GM12878 (cell line): Measurements from ENCODE around the gene ERN1. TPM values are rescaled to one million over a fixed set of nuclear protein-coding genes. Genes with fewer than 3 reads are reported as not detected.

Source experiments
- ATAC-seq: fragments of 200-7000 bp; cut with Tn5 transposase; 3 replicates; pipeline ENCODE4 v1.9.1; 2020; ENCODE audit warnings: mild to moderate bottlenecking, moderate library complexity
- BruUV-seq: library from RNA; stranded (reverse); fragments of 400-500 nt; replicated peaks from 2 replicates; lab custom pipeline; 2021; lab: Mats Ljungman, UMichigan
- CTCF ChIA-PET: fragments of 300-600 bp; sonication (Branson Sonifier 250); formaldehyde crosslinking; extraction: SDS; loops from one replicate; lab custom pipeline; 2021; ENCODE audit warnings: inconsistent platforms; lab: Yijun Ruan, JAX
- POLR2A ChIA-PET: fragments of 350-600 bp; formaldehyde crosslinking; extraction: SDS; loops from one replicate; lab custom pipeline; 2021; ENCODE audit warnings: inconsistent platforms; lab: Charles Lee
- RAD21 ChIA-PET: fragments of 300-600 bp; sonication (Branson Sonifier 250); formaldehyde crosslinking; loops from one replicate; lab custom pipeline; 2023; ENCODE audit warnings: antibody characterized with exemption; ENCODE audit not compliant: unreplicated experiment; lab: Charles Lee
- SMC1A ChIA-PET: fragments of 300-600 bp; sonication (Branson Sonifier 250); formaldehyde crosslinking; loops from one replicate; lab custom pipeline; 2023; ENCODE audit not compliant: unreplicated experiment, uncharacterized antibody; lab: Charles Lee
- DNase-seq: peaks from one replicate; pipeline ENCODE4 v3.0.0-alpha.2; 2011; ENCODE audit warnings: low read depth, low spot score
- FAIRE-seq: peaks from 3 replicates; lab custom pipeline; 2011; peaks lifted over from hg19 to GRCh38; lab: Jason Lieb, UNC
- H2AFZ ChIP-seq: 2 replicates; pipeline ENCODE4 v1.6.0; 2011; ENCODE audit warnings: low read depth, low read length, control low read depth; ENCODE audit not compliant: control insufficient read depth
- H3K27ac ChIP-seq: 2 replicates; pipeline ENCODE4 v1.5.1; 2011; ENCODE audit warnings: control low read depth; ENCODE audit not compliant: control insufficient read depth, insufficient read depth
- H3K27me3 ChIP-seq, 2 experiments: replicated peaks in 1 of 2; 2 replicates each; pipeline versions ENCODE4 v1.6.0 to v1.6.1; 2011; ENCODE audit warnings: low read length in 1 of 2; ENCODE audit not compliant: control insufficient read depth in 2 of 2, insufficient read depth in 2 of 2
- H3K36me3 ChIP-seq, 2 experiments: 2 replicates each; pipeline ENCODE4 v1.5.1; 2011; ENCODE audit warnings: low read length in 1 of 2; ENCODE audit not compliant: control insufficient read depth in 2 of 2, insufficient read depth in 2 of 2
- H3K4me1 ChIP-seq: 2 replicates; pipeline ENCODE4 v1.6.1; 2011; ENCODE audit warnings: mild to moderate bottlenecking, low read length, moderate library complexity, mixed read lengths; ENCODE audit not compliant: control insufficient read depth, insufficient read depth
- H3K4me2 ChIP-seq: 2 replicates; pipeline ENCODE4 v1.6.0; 2011; ENCODE audit warnings: control low read depth; ENCODE audit not compliant: control insufficient read depth, insufficient read depth
- H3K4me3 ChIP-seq: fragments of 200-600 bp; sonication (generic); 2 replicates; pipeline ENCODE4 v1.5.1; 2016
- H3K79me2 ChIP-seq: 2 replicates; pipeline ENCODE4 v1.6.0; 2011; ENCODE audit warnings: low read length; ENCODE audit not compliant: control insufficient read depth, insufficient read depth
- H3K9ac ChIP-seq: 2 replicates; pipeline ENCODE4 v1.8.0; 2011; ENCODE audit warnings: low read length, control low read depth, mixed read lengths; ENCODE audit not compliant: control insufficient read depth, insufficient read depth
- H3K9me3 ChIP-seq: replicated peaks from 3 replicates; pipeline ENCODE4 v1.5.1; 2011; ENCODE audit warnings: mild to moderate bottlenecking, low read length; ENCODE audit not compliant: control insufficient read depth, insufficient read depth
- H4K20me1 ChIP-seq: 2 replicates; pipeline ENCODE4 v1.6.0; 2011; ENCODE audit not compliant: control insufficient read depth, insufficient read depth
- BMI1 ChIP-seq: fragments of 450-650 bp; IDR thresholded peaks from 2 replicates; pipeline ENCODE4 v1.6.1; 2016; ENCODE audit warnings: mild to moderate bottlenecking, moderate library complexity, borderline replicate concordance
- EED ChIP-seq: sonication (generic); IDR thresholded peaks from 2 replicates; pipeline ENCODE4 v1.6.1; 2016; ENCODE audit warnings: antibody characterized with exemption, low read depth
- IKZF1 ChIP-seq: fragments of 450-650 bp; conservative IDR thresholded peaks from 2 replicates; pipeline ENCODE4 v1.6.1; 2017; ENCODE audit warnings: antibody characterized with exemption, mild to moderate bottlenecking
- IKZF2 ChIP-seq, 2 experiments: fragments of 450-650 bp; IDR thresholded peaks; 2 replicates each; pipeline ENCODE4 v1.6.1; 2017; ENCODE audit warnings: mild to moderate bottlenecking in 2 of 2, moderate library complexity in 2 of 2
- NFYA ChIP-seq: IDR thresholded peaks from 2 replicates; pipeline ENCODE4 v1.6.1; 2011; ENCODE audit warnings: low read depth, mild to moderate bottlenecking, low read length, improper control_type of control experiment, borderline replicate concordance
- PAX5 ChIP-seq: IDR thresholded peaks from 2 replicates; pipeline ENCODE4 v1.6.1; 2011; ENCODE audit warnings: low read depth, low read length, borderline replicate concordance
- SP1 ChIP-seq: IDR thresholded peaks from one replicate; pipeline ENCODE4 v1.6.1; 2011; ENCODE audit warnings: low read depth, low read length
- SUZ12 ChIP-seq: fragments of 200-600 bp; sonication (generic); IDR thresholded peaks from one replicate; pipeline ENCODE4 v1.6.1; 2018; ENCODE audit warnings: antibody characterized with exemption, mild to moderate bottlenecking; ENCODE audit not compliant: unreplicated experiment
- ZNF274 ChIP-seq: IDR thresholded peaks from one replicate; pipeline ENCODE4 v1.8.0; 2011; ENCODE audit not compliant: insufficient read length, insufficient read depth
- WGBS: methylation state at CpG from one replicate; pipeline ENCODE4 v1.1.6; 2016; ENCODE audit warnings: low lambda C conversion rate; ENCODE audit not compliant: insufficient replicate concordance, insufficient coverage; ENCODE audit errors: missing lambda C conversion rate; 5-methylcytosine and 5-hydroxymethylcytosine counted together
- in situ Hi-C: fragments of 300-500 bp; cut with MboI; formaldehyde crosslinking; loops from 9 replicates; pipeline ENCODE4 v1.14.3; 2018; ENCODE audit warnings: mixed read lengths
- intact Hi-C: fragments of 100-400 bp; cut with micrococcal nuclease; formaldehyde crosslinking; loops from one replicate; pipeline ENCODE4 v1.14.2; 2022; ENCODE audit not compliant: unreplicated experiment
- polyA plus RNA-seq, 11 experiments: library from polyadenylated mRNA; depleted of rRNA in 4 of 11; unstranded in 6 of 11; stranded (reverse) in 5 of 11; fragments of >200 nt; fragmentation: Nextera tagmentation in 4 of 11; fragmentation: Illumina TruSeq in 1 of 11; extraction: Ambion mirVana in 4 of 11; extraction: Trizol in 1 of 11; gene quantifications; 1 replicate in 1 of 11; 2 replicates in 10 of 11; pipeline versions ENCODE4 v1.2.1 to v1.2.3, GENCODE V29; 2011 to 2016; ENCODE audit warnings: inconsistent platforms in 2 of 11, missing spikeins in 2 of 11, low read depth in 1 of 11
- total RNA-seq, 4 experiments: library from RNA; depleted of rRNA in 3 of 4; stranded (reverse); fragments of >200 nt in 3 of 4; fragmentation: Illumina TruSeq in 1 of 4; extraction: Trizol in 1 of 4; gene quantifications; 2 replicates each; pipeline versions ENCODE4 v1.2.1 to v1.2.3, GENCODE V29; 2013 to 2021
- TF ChIP-seq, protein P1 (sequence below): fragments of 450-650 bp; IDR thresholded peaks from 2 replicates; pipeline ENCODE4 v1.6.1; 2016; ENCODE audit warnings: mild to moderate bottlenecking
- TF ChIP-seq, protein P2 (sequence below): fragments of 450-650 bp; conservative IDR thresholded peaks from 2 replicates; pipeline ENCODE4 v1.6.1; 2017; ENCODE audit warnings: mild to moderate bottlenecking, moderate library complexity
- TF ChIP-seq, protein P3 (sequence below): fragments of 450-650 bp; IDR thresholded peaks from 2 replicates; pipeline ENCODE4 v1.6.1; 2018; ENCODE audit warnings: borderline replicate concordance, mild to moderate bottlenecking; ENCODE audit not compliant: partially characterized antibody
- TF ChIP-seq, protein P4 (sequence below): IDR thresholded peaks from 2 replicates; pipeline ENCODE4 v1.6.1; 2011; ENCODE audit warnings: low read depth, mild to moderate bottlenecking, low read length, moderate library complexity, borderline replicate concordance; ENCODE audit errors: extremely low read depth

Gene ERN1
- total and polyA plus RNA-seq, 10 of the 15 experiments (the other 5 are each of a cell fraction or from before 2014, with no cell fraction given): 2.6 to 19.2 (median 7.6) TPM

DNA sequence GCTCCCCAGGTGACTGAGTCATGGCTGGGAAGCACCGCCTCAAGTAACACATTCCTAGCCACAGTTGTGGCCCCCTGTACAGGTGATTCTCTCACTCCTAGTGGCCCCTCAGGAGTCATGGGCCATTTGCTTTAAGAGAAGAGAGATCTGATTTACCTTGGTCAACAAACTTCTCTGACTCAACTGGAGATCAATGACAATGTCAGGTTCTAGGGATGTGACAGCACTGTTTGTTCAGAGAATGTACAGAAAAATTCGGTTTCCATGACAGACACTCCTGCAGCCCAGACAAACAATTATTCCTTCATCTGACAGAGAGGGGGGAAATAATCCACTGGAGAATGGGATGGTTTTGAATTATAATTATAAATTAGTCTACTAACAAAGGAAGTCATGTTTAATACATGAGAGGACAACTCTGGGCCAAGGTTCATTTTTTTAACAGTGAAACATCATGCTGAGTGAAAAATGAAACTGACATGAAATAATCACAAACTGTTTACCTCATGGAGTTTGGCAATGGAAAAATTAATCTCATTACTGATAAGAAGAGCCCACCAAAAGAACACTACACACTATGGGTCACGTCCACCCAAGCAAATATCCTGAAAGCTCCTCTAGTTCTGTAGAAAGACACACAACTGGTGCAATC, 9.7 kb downstream of the ERN1 start:
- Histone ChIP-seq H2AFZ (no peak overlapping the region), H3K9ac (peak overlapping the region; percentile 68), H3K9me3 (no peaks in the 10 kb centered on the region; the same call in 1 of the 3 replicates), H3K4me3 (peak overlapping the region; percentile 63), H3K36me3 (no peaks in the 10 kb centered on the region; a peak in 1 of 4 replicates), H3K27ac (peak overlapping the region; percentile 96), H3K27me3 (no peaks in the 10 kb centered on the region), H4K20me1 (no peaks in the 10 kb centered on the region), H3K79me2 (peaks cover 43% of the 10 kb centered on the region), H3K4me2 (peak overlapping the region; percentile 96), H3K4me1 (peaks cover 30% of the 10 kb centered on the region)
- ChIA-PET RAD21 (interaction anchor here (0.6 to 3.9 kb wide), 11 partner anchors 10 to 95 kb away, joined by 5 to 30 read pairs (median 10); partner anchors contain the start of gene ERN1), SMC1A (interaction anchor here (0.9 to 5.6 kb wide), 16 partner anchors 8 to 96 kb away, joined by 3 to 60 read pairs (median 9); partner anchors contain the start of gene ERN1), POLR2A (interaction anchor here (0.6 to 5.6 kb wide), 9 partner anchors 8 to 463 kb away, joined by 3 to 73 read pairs (median 5); partner anchors contain the start of genes ERN1 and ICAM2), CTCF (interaction anchor here (0.9 to 6.5 kb wide), 11 partner anchors 8 to 201 kb away, joined by 3 to 82 read pairs (median 4); partner anchors contain the start of gene ERN1)
- in situ Hi-C loops: no loop called here
- ATAC-seq (peak; percentile 29), DNase-seq (no peak), FAIRE-seq (no peak)
- intact Hi-C loops: no loop called here
- TF ChIP-seq, protein P1, sequence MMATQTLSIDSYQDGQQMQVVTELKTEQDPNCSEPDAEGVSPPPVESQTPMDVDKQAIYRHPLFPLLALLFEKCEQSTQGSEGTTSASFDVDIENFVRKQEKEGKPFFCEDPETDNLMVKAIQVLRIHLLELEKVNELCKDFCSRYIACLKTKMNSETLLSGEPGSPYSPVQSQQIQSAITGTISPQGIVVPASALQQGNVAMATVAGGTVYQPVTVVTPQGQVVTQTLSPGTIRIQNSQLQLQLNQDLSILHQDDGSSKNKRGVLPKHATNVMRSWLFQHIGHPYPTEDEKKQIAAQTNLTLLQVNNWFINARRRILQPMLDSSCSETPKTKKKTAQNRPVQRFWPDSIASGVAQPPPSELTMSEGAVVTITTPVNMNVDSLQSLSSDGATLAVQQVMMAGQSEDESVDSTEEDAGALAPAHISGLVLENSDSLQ: no peak
- TF ChIP-seq, protein P2, sequence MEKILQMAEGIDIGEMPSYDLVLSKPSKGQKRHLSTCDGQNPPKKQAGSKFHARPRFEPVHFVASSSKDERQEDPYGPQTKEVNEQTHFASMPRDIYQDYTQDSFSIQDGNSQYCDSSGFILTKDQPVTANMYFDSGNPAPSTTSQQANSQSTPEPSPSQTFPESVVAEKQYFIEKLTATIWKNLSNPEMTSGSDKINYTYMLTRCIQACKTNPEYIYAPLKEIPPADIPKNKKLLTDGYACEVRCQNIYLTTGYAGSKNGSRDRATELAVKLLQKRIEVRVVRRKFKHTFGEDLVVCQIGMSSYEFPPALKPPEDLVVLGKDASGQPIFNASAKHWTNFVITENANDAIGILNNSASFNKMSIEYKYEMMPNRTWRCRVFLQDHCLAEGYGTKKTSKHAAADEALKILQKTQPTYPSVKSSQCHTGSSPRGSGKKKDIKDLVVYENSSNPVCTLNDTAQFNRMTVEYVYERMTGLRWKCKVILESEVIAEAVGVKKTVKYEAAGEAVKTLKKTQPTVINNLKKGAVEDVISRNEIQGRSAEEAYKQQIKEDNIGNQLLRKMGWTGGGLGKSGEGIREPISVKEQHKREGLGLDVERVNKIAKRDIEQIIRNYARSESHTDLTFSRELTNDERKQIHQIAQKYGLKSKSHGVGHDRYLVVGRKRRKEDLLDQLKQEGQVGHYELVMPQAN: no peak
- TF ChIP-seq IKZF1: no peak
- TF ChIP-seq SUZ12: no peak
- no peak for TF ChIP-seq NFYA
- no peak for TF ChIP-seq BMI1
- TF ChIP-seq SP1: no peak
- no peak for TF ChIP-seq IKZF2 (IDR thresholded peaks at IDR 0.05)
- TF ChIP-seq, protein P3, sequence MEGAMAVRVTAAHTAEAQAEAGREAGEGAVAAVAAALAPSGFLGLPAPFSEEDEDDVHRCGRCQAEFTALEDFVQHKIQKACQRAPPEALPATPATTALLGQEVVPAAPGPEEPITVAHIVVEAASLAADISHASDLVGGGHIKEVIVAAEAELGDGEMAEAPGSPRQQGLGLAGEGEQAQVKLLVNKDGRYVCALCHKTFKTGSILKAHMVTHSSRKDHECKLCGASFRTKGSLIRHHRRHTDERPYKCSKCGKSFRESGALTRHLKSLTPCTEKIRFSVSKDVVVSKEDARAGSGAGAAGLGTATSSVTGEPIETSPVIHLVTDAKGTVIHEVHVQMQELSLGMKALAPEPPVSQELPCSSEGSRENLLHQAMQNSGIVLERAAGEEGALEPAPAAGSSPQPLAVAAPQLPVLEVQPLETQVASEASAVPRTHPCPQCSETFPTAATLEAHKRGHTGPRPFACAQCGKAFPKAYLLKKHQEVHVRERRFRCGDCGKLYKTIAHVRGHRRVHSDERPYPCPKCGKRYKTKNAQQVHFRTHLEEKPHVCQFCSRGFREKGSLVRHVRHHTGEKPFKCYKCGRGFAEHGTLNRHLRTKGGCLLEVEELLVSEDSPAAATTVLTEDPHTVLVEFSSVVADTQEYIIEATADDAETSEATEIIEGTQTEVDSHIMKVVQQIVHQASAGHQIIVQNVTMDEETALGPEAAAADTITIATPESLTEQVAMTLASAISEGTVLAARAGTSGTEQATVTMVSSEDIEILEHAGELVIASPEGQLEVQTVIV: no peak
- no peak for TF ChIP-seq EED
- TF ChIP-seq PAX5: no peak
- TF ChIP-seq, protein P4, sequence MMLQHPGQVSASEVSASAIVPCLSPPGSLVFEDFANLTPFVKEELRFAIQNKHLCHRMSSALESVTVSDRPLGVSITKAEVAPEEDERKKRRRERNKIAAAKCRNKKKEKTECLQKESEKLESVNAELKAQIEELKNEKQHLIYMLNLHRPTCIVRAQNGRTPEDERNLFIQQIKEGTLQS: no peak
- no peak for TF ChIP-seq ZNF274
- BruUV-seq: no TSS peak
- WGBS: 38% methylated on average over 3 of the region's 3 CpGs
